GM18951 (cell line): Measurements from ENCODE around the gene MAN2A2.
A peak's percentile ranks its signal among the peaks of the same experiment; 100 is the strongest.
"Not testable (repeated sequence)": the region's sequence is repeated elsewhere in the genome, so short reads cannot be mapped to it uniquely, and the experiment has no call there.

Experiments
- POLR2A ChIP-seq: IDR thresholded peaks from 4 replicates; pipeline ENCODE4 v1.6.1; 2011; ENCODE audit warnings: mild to moderate bottlenecking; ENCODE audit not compliant: insufficient read length, insufficient read depth; ENCODE audit errors: extremely low read depth
- in situ Hi-C: fragments of 300-500 bp; cut with MboI; formaldehyde crosslinking; loops from one replicate; pipeline ENCODE4 v1.12.0; 2022; ENCODE audit warnings: low sequenced_read_pairs, mixed read lengths, inconsistent platforms; ENCODE audit not compliant: unreplicated experiment

The MAN2A2 gene

DNA sequence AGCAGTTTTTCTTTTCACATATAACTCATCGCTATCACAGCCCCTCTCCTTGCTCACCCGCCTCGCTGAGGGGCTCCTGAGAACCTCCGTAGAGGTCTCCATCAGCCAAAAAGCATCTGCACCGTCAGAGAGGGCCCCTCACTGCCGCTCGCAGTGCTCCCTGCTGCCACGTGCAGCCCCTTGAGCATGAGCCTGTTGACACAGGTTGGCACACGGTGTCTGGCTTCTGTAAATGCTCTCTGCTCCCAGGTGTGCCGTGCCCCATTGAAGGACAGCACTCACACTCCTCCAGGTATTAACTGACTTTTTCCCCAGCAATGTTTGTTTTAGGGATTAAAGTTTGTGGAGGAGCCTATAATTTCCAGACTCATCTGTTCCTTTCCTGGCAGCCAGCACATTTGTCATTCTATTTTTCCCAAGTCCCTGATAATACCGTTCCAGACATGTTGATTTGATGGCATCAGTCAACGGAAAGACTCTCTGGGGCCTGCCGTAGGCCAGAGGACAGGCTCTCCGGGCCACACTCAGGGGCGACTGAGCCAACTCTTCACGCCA is 36.9 kb upstream of the MAN2A2 start:
- in situ Hi-C loops = no loop called here
- TF ChIP-seq POLR2A = no peak

DNA sequence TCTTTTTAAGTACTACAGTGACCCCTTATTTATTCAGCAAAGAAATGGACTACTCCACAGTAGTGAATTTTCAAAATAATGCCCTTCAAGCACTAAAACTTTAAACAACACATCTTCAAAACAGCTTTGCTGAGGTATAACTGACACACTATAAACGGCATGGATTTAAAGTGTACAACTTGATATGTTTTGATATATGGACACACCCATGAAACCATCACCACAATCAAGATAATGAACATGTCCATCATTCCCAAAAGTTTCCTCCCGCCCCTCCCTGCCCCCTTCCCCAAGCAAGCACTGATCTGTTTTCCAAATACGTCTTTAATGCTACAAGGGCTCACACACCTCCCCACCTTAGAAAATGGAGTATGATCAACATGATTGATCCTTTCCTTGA is 36.3 kb upstream of the MAN2A2 start:
- no peak for TF ChIP-seq POLR2A
- in situ Hi-C loops = no loop called here

DNA sequence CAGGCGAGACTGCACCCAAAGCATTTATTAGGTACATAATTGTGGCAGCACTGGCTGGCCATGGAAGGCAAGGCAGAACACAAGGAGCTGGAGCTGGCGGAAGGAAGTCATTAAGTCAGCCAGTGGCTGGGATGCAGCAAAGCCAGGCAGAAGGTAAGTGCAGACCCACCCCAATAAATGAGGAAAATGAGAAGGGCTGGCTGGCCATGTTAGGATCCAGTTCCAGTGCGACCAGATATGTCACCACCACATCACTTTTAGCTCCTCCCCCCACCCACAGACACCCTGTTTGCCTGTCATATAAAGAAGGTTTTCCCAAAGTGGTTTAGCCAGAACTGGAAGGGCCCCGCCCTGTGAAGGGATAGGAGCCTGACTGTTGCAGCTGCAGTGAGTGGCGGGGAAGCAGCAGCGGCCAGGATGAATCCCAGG is 34.8 kb upstream of the MAN2A2 start, which contains the start of gene FURIN:
TSS of gene FURIN (plus strand) at position 328 of the 429 bp plus-strand sequence. CDS start 7,153 bp downstream, outside the sequence.
- TF ChIP-seq POLR2A = no peak
- in situ Hi-C loops = no loop called here

DNA sequence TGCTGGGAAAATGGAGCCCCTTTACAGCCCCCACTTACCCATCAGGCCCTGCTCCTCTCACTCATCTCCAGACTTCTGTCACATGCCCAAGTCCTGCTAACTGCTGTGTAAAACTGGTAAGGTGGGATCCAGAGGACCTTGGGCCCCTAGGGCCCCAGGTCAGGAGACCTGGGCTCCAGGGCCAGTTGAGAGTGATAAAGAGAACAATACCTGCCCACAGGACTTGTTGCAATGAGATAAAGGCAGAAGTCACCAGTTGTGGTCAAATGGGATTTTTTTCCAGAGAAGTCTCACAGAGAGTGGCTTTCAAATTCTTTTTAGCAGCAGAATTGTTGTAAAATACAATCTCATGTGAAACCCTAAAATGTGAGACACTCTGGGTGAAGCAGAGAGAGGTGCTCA is 34.0 kb upstream of the MAN2A2 start:
- in situ Hi-C loops = no loop called here
- no peak for TF ChIP-seq POLR2A

GRCh38 chr15:90869601-90870353 is 33.3 kb upstream of the MAN2A2 start:
- no peak for TF ChIP-seq POLR2A
- in situ Hi-C loops = no loop called here

DNA sequence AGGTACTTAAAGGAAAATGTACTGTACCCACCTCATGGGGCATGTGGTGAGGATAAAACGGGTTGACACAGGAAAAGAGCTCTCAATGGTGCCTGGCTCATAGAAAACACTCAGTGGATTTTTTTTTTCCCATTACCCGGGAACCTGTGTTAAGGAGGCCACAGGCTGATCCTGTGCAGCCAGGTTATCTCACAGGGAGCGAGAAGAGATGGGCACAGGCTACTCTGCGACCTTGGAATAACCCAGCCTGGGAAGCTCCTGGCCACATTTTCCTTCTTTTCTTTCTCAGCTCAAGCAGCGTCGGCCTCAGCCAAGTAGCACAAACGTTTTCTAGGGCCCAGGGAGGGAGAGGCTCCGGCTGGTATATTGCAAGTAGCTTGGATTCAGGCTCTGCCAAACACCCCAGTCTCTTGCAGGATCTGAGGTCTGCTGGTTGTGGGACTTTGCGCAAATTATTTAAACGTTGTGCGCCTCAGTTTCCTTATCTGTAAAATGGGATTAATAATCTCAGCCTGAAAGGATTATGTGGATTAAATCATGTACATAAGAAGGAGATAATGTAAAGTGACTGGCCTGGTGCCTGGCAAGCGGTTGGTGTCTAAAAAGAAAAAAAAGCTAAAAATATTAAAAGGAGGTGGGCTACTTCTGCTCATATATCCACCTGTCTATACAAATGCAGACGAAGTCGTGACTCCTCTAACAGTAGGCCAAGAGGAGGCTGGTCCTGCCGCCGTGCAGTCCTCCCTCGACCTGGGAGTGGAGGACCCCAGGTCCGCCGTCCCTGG is 32.6 kb upstream of the MAN2A2 start:
- no peak for TF ChIP-seq POLR2A
- in situ Hi-C loops = no loop called here

GRCh38 chr15:90871139-90871715 is 31.9 kb upstream of the MAN2A2 start:
- in situ Hi-C loops = no loop called here
- no peak for TF ChIP-seq POLR2A

DNA sequence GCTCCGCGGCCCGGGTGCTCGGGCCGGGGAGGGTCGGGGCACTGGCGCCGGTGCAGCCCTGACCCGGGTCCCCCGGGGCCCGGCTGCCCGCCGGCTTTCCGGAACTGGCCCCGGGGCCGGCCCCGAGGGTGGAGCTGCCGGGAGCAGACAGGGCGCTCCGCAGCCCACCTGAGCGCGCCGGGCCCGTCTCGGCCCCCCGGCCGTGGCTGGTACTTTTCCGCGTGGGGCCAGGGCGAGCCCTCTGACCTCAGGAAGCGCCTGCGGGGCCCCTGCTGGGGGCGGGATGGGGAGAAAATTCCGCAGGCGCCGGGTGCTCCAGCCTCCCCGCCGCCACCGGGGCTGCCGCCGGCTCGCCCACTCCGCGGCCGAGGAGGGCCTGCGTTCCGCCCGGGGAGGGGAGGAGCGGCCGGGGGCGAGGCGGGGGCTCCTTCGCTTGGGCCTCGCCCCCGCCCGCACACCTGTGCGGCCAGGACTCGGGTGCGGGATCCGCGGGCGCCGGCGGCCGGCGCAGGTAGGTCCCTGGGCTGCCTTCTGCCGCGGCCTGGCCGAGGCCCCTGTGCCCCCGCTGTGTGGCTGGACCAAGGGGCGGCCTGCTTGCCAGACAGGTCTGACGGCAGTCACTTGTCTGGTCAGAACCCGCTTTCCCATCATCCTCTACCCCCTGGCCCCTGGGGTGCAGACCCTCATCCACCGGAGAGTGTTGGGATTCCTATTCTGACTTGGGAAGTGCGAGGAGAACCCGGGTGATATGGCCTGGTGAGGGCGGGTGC is 31.2 kb upstream of the MAN2A2 start:
- in situ Hi-C loops = no loop called here
- peak; percentile 49 for TF ChIP-seq POLR2A

- in situ Hi-C loops = no loop called here
- no peak for TF ChIP-seq POLR2A
Observed at GRCh38 chr15:90872486-90873184, 30.5 kb upstream of the MAN2A2 start.

DNA sequence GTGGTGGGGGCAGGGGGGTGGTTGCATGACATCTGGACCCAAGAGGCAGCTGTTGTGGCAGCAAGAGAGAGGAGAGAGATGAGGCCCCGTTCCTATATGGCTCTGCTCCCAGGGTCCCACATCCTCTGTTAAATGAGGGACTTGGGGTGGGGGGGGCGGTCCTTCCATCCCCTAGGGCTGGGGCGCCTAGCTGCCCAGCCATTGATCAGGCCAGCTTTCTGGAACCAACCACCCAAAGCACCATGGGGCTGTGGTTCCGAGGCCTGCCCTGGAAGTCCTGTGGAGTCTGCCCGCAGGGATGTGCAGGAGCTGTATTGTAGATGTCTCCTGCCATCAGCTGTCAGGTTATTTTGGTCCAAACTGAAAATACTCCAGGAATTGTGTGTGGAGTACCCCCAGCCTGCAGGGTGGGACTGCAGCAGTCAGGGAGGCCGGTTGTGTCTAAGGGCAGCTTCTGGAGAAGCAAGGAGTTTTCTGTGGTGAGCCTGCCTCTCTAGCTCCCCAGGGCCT is 29.6 kb upstream of the MAN2A2 start:
- TF ChIP-seq POLR2A = no peak
- in situ Hi-C loops = no loop called here

GRCh38 chr15:90873998-90874605 is 29.0 kb upstream of the MAN2A2 start:
- TF ChIP-seq POLR2A = no peak
- in situ Hi-C loops = no loop called here

DNA sequence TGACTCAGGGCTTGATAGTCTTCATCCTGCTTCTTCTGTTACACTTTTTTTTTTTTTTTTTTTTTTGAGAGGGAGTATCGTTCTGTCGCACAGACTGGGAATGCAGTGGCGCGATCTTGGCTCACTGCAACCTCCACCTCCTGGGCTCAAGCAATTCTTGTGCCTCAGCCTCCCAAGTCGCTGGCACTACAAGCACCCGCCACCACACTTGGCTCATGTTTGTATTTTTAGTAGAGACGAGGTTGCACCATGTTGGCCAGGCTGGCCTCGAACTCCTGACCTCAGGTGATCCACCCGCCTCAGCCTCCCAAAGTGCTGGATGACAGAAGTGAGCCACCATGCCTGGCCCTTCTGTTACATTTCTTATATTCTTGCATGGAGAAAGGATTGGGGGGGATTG is 28.1 kb upstream of the MAN2A2 start:
- in situ Hi-C loops = not testable (repeated sequence)
